HG02884 (cell line): Measurements from ENCODE around the gene DCP2.

ENCODE experiments used
- ATAC-seq: cut with Tn5 transposase; IDR thresholded peaks from one replicate; pipeline ENCODE4 v1.9.1; 2021; ENCODE audit warnings: mild to moderate bottlenecking, moderate library complexity; ENCODE audit not compliant: unreplicated experiment

Gene DCP2

GRCh38 chr5:113062869-113063508 is 86.4 kb downstream of the DCP2 start:
- ATAC-seq: no peak

- no peak for ATAC-seq
Observed at GRCh38 chr5:113063927-113064326, 87.3 kb downstream of the DCP2 start.

GRCh38 chr5:113064806-113065205 is 88.2 kb downstream of the DCP2 start:
- no peak for ATAC-seq

GRCh38 chr5:113065626-113066025 is 89.0 kb downstream of the DCP2 start:
- no peak for ATAC-seq

GRCh38 chr5:113067635-113068344 is 91.2 kb downstream of the DCP2 start:
- no peak for ATAC-seq

GRCh38 chr5:113068559-113068958 is 92.0 kb downstream of the DCP2 start:
- no peak for ATAC-seq
